A673 (cell line): ENCODE measurements around the gene GID4.

ENCODE experiments used
- CTCF ChIP-seq: fragments of 300-800, 200-600 bp; sonication (generic); conservative IDR thresholded peaks from 2 replicates; pipeline ENCODE4 v1.5.1; 2017; ENCODE audit warnings: low read depth, mild to moderate bottlenecking, antibody characterized with exemption, low read length, moderate library complexity, mixed read lengths
- EZH2 ChIP-seq: fragments of 200-600 bp; sonication (generic); IDR thresholded peaks from 2 replicates; pipeline ENCODE4 v1.6.1; 2017; ENCODE audit warnings: borderline replicate concordance, low read depth, mild to moderate bottlenecking, mixed read lengths, antibody characterized with exemption, low read length; ENCODE audit not compliant: poor library complexity, severe bottlenecking

GRCh38 chr17:17999364-18000029, 39.7 kb upstream of the GID4 start:
- no peak for TF ChIP-seq CTCF
- no peak for TF ChIP-seq EZH2
